Measurements from ENCODE around the gene MPST. TPM values are rescaled to one million over a fixed set of nuclear protein-coding genes. Genes with fewer than 3 reads are reported as not detected.

Gene MPST
- total RNA-seq, 1 experiment from 2014 or later: 51.2 TPM

- CTCF ChIA-PET: no interaction called here
These were observed 45.0 kb downstream of the MPST start for GRCh38 chr22:37064553-37064952.

GRCh38 chr22:37065180-37065579 is 45.6 kb downstream of the MPST start:
- intact Hi-C loops (cut with micrococcal nuclease): no loop called here
- H3K4me3 Mint-ChIP-seq (ENCODE audit: unreplicated experiment): no peak overlapping the region
- ChIA-PET POLR2A (interaction anchor here (0.6 kb wide), 1 partner anchor 544 kb away, joined by 4 read pairs; no protein-coding TSS in a partner anchor), CTCF (interaction anchor here (1.0 kb wide), 1 partner anchor 9 kb away, joined by 4 read pairs; no protein-coding TSS in a partner anchor)
- no peaks in the 10 kb centered on the region for H3K4me1 Mint-ChIP-seq (ENCODE audit: insufficient read depth, unreplicated experiment)
- H3K9me3 Mint-ChIP-seq (ENCODE audit: unreplicated experiment): no peaks in the 10 kb centered on the region
- no peak for DNase-seq (ENCODE audit: unreplicated experiment)
- H3K36me3 Mint-ChIP-seq (ENCODE audit: insufficient read depth, unreplicated experiment): no peaks in the 10 kb centered on the region
- no peak for TF ChIP-seq CTCF (IDR thresholded peaks at IDR 0.05; ENCODE audit: unreplicated experiment)
- peaks cover 14% of the 10 kb centered on the region for H3K27me3 Mint-ChIP-seq (ENCODE audit: insufficient read depth, unreplicated experiment)
- BruUV-seq (replicated peaks): no TSS peak
- no peak overlapping the region for H3K27ac Mint-ChIP-seq (ENCODE audit: low read depth, unreplicated experiment)

More at GRCh38 chr22:37064553-37064952, 45.0 kb downstream of the MPST start:
- no peaks in the 10 kb centered on the region for H3K9me3 Mint-ChIP-seq (ENCODE audit: unreplicated experiment)
- no peak overlapping the region for H3K27ac Mint-ChIP-seq (ENCODE audit: low read depth, unreplicated experiment)
- intact Hi-C loops (cut with micrococcal nuclease): no loop called here
- no peak overlapping the region for H3K4me3 Mint-ChIP-seq (ENCODE audit: unreplicated experiment)
- no peak for DNase-seq (ENCODE audit: unreplicated experiment)
- no peaks in the 10 kb centered on the region for H3K36me3 Mint-ChIP-seq (ENCODE audit: insufficient read depth, unreplicated experiment)
- POLR2A ChIA-PET: interaction anchor here (0.6 kb wide), 1 partner anchor 544 kb away, joined by 4 read pairs; no protein-coding TSS in a partner anchor
- H3K27me3 Mint-ChIP-seq (ENCODE audit: insufficient read depth, unreplicated experiment): peaks cover 14% of the 10 kb centered on the region
- TF ChIP-seq CTCF (IDR thresholded peaks at IDR 0.05; ENCODE audit: unreplicated experiment): no peak
- no peaks in the 10 kb centered on the region for H3K4me1 Mint-ChIP-seq (ENCODE audit: insufficient read depth, unreplicated experiment)
- no TSS peak for BruUV-seq (replicated peaks)

- H3K4me3 Mint-ChIP-seq (ENCODE audit: unreplicated experiment): no peak overlapping the region
- no peak for DNase-seq (ENCODE audit: unreplicated experiment)
- H3K36me3 Mint-ChIP-seq (ENCODE audit: insufficient read depth, unreplicated experiment): no peaks in the 10 kb centered on the region
- H3K9me3 Mint-ChIP-seq (ENCODE audit: unreplicated experiment): no peaks in the 10 kb centered on the region
- peaks cover 14% of the 10 kb centered on the region for H3K27me3 Mint-ChIP-seq (ENCODE audit: insufficient read depth, unreplicated experiment)
- ChIA-PET POLR2A (no interaction called here), CTCF (interaction anchor here (0.5 kb wide), 1 partner anchor 131 kb away, joined by 3 read pairs; no protein-coding TSS in a partner anchor)
- H3K27ac Mint-ChIP-seq (ENCODE audit: low read depth, unreplicated experiment): no peak overlapping the region
- H3K4me1 Mint-ChIP-seq (ENCODE audit: insufficient read depth, unreplicated experiment): no peaks in the 10 kb centered on the region
- intact Hi-C loops (cut with micrococcal nuclease): no loop called here
- no TSS peak for BruUV-seq (replicated peaks)
- no peak for TF ChIP-seq CTCF (IDR thresholded peaks at IDR 0.05; ENCODE audit: unreplicated experiment)
These were observed 46.4 kb downstream of the MPST start for GRCh38 chr22:37065961-37066360.

- DNase-seq (ENCODE audit: unreplicated experiment): no peak
- Mint-ChIP-seq H3K36me3 (ENCODE audit: insufficient read depth, unreplicated experiment) (no peaks in the 10 kb centered on the region), H3K4me3 (ENCODE audit: unreplicated experiment) (no peak overlapping the region), H3K27me3 (ENCODE audit: insufficient read depth, unreplicated experiment) (peaks cover 14% of the 10 kb centered on the region), H3K27ac (ENCODE audit: low read depth, unreplicated experiment) (no peak overlapping the region), H3K9me3 (ENCODE audit: unreplicated experiment) (no peaks in the 10 kb centered on the region), H3K4me1 (ENCODE audit: insufficient read depth, unreplicated experiment) (no peaks in the 10 kb centered on the region)
- CTCF ChIA-PET: no interaction called here
- no peak for TF ChIP-seq CTCF (IDR thresholded peaks at IDR 0.05; ENCODE audit: unreplicated experiment)
- intact Hi-C loops (cut with micrococcal nuclease): no loop called here
- BruUV-seq (replicated peaks): no TSS peak
- POLR2A ChIA-PET: no interaction called here
These were observed 47.9 kb downstream of the MPST start for GRCh38 chr22:37067428-37067827.

All from MCF 10A (cell line).